Mucosa of gallbladder (tissue), 1 donor: Measurements from ENCODE around the gene SLC5A10. TPM values are rescaled to one million over a fixed set of nuclear protein-coding genes. Genes with fewer than 3 reads are reported as not detected.

Source experiments
- DNase-seq: peaks from one replicate; pipeline ENCODE4 v3.0.0-alpha.2; 2020; ENCODE audit warnings: low spot score
- total RNA-seq: library from RNA; stranded (reverse); gene quantifications from one replicate; pipeline ENCODE4 v1.2.1, GENCODE V29; 2021
- donor health status: DM: no; HTN: no; CAD: no.

SLC5A10 gene
- total RNA-seq, 1 donor from 2014 or later, result not detected

DNA sequence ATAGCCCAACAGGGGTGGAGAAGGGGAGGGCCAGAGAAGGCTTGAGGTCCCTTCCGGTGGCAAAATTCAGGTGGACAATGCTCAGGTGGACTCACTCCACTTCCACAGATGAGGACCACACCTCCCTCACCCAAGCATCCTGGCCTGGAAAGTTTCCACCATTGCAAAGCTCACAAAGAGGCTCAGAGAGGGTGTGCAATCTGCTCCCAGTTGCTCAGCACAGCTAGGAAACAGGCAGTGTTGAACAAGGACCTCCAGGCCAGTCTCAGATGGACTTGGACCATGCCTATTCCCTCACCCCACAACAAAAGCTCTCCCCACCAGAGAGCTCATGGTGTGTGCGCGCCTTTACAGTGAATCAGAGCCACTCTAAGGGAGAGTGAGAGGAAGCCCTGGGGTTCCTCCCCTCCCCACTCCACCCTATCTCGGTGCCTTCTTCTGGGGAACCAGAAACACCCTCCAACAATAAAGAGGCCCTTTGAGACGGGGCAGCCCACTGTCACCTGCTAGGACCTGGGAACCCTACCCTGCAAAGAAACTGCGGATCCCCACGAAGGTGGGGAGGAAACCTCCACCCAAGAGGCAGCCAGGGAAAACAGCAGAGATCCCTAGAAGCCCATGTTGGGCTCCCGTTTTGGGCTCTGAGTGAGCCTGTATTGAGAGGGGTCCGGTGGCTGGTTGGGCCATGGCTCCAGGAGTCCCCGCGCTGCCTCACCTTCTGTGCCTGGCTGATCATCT is 51.0 kb downstream of the SLC5A10 start:
- DNase-seq, result no peak

GRCh38 chr17:19003543-19004420 is 51.8 kb downstream of the SLC5A10 start:
- peak; percentile 26 for DNase-seq

DNA sequence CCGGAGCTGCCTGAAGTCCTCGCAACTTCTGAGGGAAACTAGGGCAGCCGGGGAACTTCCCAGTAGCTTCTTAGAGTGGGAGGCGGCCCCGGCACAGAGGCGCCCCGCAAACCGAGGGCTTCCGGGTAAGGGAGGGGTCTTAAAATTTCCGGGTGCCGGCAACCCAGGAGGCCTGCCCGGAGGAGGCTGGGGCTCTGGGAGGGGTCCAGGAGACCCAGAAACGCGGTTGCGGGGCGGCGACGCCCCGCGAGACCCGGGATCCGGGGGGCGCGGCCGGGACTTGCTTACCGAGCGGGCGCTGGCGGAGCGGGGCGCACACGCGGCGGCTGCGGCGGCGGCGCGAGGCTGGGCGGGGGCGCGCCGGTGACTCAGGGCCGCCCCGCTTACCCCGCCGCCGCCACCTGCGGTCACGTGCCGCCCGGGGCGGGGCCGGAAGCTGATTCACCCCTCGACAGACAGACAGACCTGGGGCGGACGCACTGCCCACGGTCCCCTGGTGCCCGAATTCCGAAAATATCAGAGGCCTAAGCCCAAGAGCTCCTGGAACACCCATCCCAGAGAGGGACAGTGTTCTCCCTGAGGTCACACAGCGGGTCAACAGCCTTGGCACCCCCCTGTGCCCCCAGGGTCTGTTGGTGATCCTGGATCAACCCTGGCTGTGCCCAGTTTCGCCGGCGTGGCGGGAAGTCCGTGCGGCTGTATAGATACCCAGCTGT is 52.6 kb downstream of the SLC5A10 start, which contains the start of gene FAM83G:
Gene FAM83G (minus strand): TSS at position 344 of the 716 bp plus-strand sequence. CDS start 723 bp downstream, outside the sequence.
- peak; percentile 75 for DNase-seq

DNA sequence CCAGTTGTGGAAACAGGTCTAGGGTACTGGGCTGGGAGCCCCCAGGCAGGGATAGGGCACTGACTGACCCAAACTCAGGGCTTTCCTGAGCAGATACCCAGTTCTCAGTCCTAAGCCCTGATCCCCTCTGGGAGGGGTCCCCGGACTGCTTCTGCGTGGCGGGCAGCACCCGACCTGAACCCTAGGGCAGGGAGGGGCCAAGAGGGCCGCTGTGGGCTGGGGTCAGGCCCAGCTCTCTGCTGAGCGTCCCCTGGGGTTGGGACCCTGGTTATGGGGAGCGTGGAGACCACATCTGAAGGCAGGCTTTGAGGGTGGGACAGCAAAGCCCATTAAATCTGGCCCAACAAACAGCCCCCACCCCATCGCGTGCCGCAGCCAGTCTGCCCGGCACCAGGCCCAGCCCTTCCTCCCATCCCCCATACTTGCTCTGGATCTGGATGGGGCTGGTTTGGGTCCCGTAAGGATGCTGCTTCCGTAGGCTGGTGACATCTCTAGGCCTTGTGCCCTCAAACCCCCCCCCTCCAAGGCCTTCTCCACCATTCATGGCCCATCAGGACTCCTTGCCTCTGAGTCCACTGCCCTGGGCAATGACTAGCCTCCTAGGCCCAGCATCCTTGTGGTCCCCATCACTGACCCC is 53.3 kb downstream of the SLC5A10 start:
- DNase-seq, result no peak

DNA sequence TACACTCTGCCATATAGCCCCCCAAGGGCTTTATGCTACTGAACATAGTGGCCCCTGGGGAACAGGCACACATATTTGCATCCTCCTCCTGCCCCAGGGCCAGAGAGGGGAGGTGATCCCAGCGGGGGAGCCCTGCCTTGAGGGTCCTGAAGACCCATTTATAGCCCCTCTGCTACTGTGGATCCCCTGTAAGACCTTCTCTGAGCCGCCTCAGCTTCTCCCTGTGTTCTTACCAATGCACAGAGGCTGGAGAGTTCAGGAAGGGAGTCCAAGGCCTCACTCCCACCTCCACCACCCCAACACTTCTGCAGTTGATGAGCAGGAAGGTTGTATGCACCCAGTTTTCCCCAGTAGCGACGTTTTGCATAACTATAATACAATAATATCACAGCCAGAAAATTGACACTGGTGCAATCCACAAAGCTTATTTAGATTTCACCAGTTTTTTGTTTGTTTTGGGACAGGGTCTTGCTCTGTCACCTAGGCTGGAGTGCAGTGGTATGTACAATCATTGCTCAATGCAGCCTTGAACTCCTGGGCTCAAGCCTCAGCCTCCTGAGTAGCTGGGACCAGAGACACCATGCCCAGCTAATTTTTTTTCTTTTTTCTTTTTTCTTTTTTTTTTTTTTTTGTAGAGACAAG is 53.9 kb downstream of the SLC5A10 start:
- DNase-seq, result no peak

GRCh38 chr17:19006698-19007097 is 54.7 kb downstream of the SLC5A10 start:
- DNase-seq, result no peak

GRCh38 chr17:19009970-19010369 is 58.0 kb downstream of the SLC5A10 start:
- DNase-seq, result no peak

GRCh38 chr17:19010729-19011505 is 59.0 kb downstream of the SLC5A10 start:
- peak; percentile 38 for DNase-seq

- DNase-seq, result no peak
These were observed 59.6 kb downstream of the SLC5A10 start for GRCh38 chr17:19011581-19011980.

GRCh38 chr17:19012171-19013080 is 60.5 kb downstream of the SLC5A10 start:
- DNase-seq, result no peak

DNA sequence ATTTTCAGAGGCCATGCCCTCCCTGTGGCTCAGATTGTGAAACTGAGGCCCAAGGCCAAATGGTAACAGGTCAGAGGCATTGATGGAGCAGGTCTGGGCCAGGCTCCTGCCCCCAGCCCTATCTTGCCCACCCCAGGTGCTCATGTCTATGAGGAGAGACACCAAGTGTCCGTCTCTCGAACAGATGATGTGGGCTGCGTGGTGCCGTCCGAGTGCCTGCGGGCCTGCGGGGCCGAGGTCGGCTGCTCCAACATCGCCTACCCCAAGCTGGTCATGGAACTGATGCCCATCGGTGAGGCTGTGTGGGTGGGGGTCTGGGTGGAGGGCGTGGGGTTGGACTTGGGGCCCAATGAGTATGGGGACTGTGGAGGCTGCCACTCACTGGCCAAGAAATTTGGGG is 61.3 kb downstream of the SLC5A10 start:
- no peak for DNase-seq

GRCh38 chr17:19013806-19014627 is 62.1 kb downstream of the SLC5A10 start:
- DNase-seq, result no peak

DNA sequence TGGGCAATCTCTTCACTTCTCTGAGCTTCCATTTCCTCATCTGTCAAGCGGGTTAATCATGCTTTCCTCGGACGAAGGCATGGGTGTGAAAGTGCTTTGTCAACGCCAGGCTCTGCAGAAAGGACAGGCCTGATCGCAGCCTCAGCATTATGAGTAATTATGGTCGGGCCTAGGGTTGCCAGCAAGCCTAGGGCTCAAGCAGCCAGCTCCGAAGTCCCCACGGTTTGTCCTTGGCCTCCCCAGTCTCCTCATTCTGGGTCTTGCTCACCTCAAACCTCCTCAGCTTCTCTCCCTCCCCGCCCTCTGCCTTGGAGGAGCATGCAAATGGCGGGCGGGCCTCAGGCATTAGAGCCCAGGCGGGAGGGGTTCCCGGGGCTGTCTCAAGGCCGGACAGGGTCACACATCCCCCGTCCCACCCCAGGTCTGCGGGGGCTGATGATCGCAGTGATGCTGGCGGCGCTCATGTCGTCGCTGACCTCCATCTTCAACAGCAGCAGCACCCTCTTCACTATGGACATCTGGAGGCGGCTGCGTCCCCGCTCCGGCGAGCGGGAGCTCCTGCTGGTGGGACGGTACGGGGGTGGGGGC is 62.8 kb downstream of the SLC5A10 start:
- DNase-seq, result no peak

DNA sequence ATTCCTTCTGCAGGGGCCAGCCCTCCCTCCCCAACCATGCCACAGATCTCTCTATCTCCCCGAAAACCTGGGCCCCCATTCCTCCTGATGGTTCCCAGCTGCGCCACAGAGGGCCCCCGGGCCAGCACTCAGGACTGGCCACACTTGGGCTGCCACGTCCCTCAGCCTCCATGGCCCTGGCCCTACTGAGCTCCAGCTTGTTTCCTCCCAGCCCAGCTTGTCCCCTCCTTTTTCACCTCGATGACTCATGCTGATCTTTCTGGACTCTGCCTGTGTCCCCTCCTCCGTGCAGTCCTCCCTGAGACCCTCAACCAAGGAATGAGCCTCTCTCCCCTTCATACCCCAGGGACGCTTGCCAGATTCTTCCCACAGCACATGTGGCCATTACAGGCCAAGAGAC is 63.5 kb downstream of the SLC5A10 start:
- DNase-seq, result no peak

- no peak for DNase-seq
These were observed 64.3 kb downstream of the SLC5A10 start for GRCh38 chr17:19016297-19016696.

GRCh38 chr17:19016881-19017280 is 64.9 kb downstream of the SLC5A10 start:
- no peak for DNase-seq

DNA sequence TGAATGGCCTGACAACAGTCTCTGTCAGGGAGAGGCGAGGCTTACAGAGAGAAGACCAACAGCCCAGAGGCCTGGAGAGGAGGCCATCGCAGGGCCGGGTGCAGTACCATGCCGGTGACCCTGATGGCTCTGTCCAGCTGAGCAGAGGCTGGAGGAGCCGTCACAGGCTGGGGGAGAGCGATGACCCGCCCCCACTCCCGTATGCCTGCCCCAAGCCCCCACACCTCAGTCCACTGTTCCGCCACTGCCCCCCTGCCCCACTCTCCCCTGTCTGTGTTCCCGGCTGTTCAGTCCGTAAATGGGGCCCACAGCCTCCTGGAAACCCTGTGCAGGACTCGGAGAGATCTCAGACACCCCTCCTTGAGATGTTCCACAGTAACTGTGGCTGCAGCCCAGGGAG is 65.4 kb downstream of the SLC5A10 start:
- no peak for DNase-seq
